T-helper 17 cell (primary cell): ENCODE results near the gene MTRFR. TPM values are rescaled to one million over a fixed set of nuclear protein-coding genes. Genes with fewer than 3 reads are reported as not detected.

Experiments used
- ATAC-seq: fragments of 150-1000 bp; cut with Tn5 transposase; 2 replicates; pipeline ENCODE4 v1.10.0; 2021; ENCODE audit warnings: mild to moderate bottlenecking, moderate library complexity
- DNase-seq, 3 donors: peaks; one replicate each; pipeline versions ENCODE4 v3.0.0 to v3.0.0-alpha.2; 2020 to 2021
- H3K9me3 ChIP-seq: one replicate; pipeline ENCODE4 v1.7.0; 2013; ENCODE audit warnings: low read length, mild to moderate bottlenecking; ENCODE audit not compliant: control insufficient read depth, poor library complexity, severe bottlenecking
- H3K27ac Mint-ChIP-seq: one replicate; pipeline ENCODE4 v1.8.0; 2022; ENCODE audit warnings: mild to moderate bottlenecking, moderate library complexity, mixed read lengths
- H3K27me3 Mint-ChIP-seq: one replicate; pipeline ENCODE4 v1.8.0; 2022; ENCODE audit warnings: mixed read lengths
- H3K36me3 Mint-ChIP-seq: one replicate; pipeline ENCODE4 v1.8.0; 2022; ENCODE audit warnings: low read depth, mixed read lengths
- H3K4me1 Mint-ChIP-seq: one replicate; pipeline ENCODE4 v1.8.0; 2022; ENCODE audit warnings: mild to moderate bottlenecking, mixed read lengths
- H3K4me3 Mint-ChIP-seq: one replicate; pipeline ENCODE4 v1.8.0; 2022; ENCODE audit warnings: mild to moderate bottlenecking, moderate library complexity, mixed read lengths
- total RNA-seq, 4 donors: library from RNA in 2 of 4; stranded (reverse) in 2 of 4; gene quantifications; one replicate each; pipeline ENCODE4 v1.2.3 and lab custom pipeline; 2022 to 2026

MTRFR gene
- total RNA-seq, 2 donors from 2014 or later, result 23.2 to 24.5 TPM

DNA sequence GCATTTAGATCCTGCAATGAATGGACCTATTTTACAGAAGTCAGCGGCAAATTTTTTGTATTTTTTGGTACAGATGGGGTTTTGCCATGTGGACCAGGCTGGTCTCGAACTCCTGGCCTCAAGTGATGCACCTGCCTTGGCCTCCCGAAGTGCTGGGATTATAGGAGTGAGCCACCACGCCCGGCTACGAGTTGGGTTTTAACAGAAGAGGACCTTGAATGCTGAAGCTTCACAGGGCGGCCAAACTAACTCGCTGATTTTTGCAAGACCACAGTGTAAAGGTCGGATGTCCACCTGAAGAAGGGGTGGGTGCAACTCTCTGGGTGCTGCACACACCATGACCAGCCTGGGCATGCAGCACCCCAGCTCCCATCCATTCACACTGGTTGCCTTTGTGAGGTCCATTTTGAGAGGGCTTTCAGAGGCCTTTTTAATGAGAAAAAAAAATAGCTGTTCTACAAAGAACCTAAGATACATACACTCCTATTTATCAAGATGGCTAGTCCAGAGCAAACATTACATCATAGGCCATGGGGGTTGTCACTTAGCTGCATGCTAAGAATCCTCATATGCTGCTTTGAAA, 60.0 kb downstream of the MTRFR start:
- Mint-ChIP-seq H3K4me1 (peaks cover 2% of the 10 kb centered on the region), H3K27ac (no peak overlapping the region), H3K36me3 (peaks cover 4% of the 10 kb centered on the region), H3K4me3 (no peak overlapping the region), H3K27me3 (no peaks in the 10 kb centered on the region)
- ATAC-seq (no peak), DNase-seq (no peak)
- no peaks in the 10 kb centered on the region for H3K9me3 ChIP-seq

DNA sequence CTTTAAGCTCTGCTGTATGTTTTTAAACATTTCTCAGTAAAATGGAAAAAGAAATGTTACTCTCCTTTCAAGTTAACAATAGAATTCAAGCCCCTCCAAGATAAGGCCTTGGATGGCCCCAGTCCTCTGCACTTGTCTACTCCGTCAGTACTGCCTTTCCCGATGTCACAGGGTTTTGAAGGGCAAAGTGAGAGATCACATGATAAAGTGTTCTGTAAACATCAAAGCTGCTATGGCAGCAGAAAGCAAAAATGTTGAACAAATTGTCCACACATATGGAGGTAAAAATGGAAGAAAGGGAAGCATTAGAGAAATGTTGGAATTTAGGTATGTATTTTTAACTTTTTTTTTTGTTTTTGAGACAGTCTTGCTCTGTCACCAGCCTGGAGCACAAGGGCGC, 71.9 kb downstream of the MTRFR start:
- Mint-ChIP-seq H3K4me1 (no peaks in the 10 kb centered on the region), H3K27me3 (no peaks in the 10 kb centered on the region), H3K4me3 (no peak overlapping the region), H3K36me3 (peaks cover 5% of the 10 kb centered on the region), H3K27ac (peak overlapping the region; percentile 4)
- DNase-seq (no peak), ATAC-seq (no peak)
- H3K9me3 ChIP-seq, result no peaks in the 10 kb centered on the region

DNA sequence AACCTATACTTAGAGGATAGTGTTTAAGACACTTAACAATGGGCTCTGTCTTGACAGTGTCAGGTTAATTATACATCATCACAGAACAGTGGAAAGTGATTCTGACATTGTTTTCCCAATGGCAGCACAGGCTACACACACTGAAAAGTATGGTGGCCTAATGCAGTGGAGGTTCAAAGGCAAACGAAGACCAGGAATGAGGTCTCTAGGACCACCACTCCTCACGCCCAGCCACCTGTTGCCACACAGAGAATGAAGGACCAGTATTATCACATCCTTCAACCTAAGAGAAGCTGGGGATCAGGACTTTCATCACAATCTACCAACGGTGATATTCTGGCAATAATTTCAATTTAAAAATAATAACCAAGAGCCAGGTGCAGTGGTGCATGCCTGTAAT, 73.0 kb downstream of the MTRFR start:
- DNase-seq (no peak), ATAC-seq (no peak)
- Mint-ChIP-seq H3K36me3 (peaks cover 5% of the 10 kb centered on the region), H3K27ac (no peak overlapping the region), H3K4me1 (no peaks in the 10 kb centered on the region), H3K4me3 (no peak overlapping the region), H3K27me3 (no peaks in the 10 kb centered on the region)
- H3K9me3 ChIP-seq, result no peaks in the 10 kb centered on the region

Other genes starting within 250 kb of the MTRFR start
- 10 to 100 TPM; 21.7 to 47.9 TPM for gene PITPNM2, start 82.3 kb upstream of the MTRFR start, total RNA-seq
- gene MPHOSPH9, start 295 bp upstream of the MTRFR start, total RNA-seq, result 10 to 100 TPM; 57.7 to 68.3 TPM
- gene CDK2AP1, start 38.4 kb downstream of the MTRFR start, total RNA-seq, result 10 to 100 TPM in 1 of 2 donors, 1 to 10 TPM in 1; 6.3 to 21.4 TPM
- 10 to 100 TPM; 29.5 to 33.6 TPM for gene SBNO1, start 131.4 kb downstream of the MTRFR start, total RNA-seq
- 10 to 100 TPM; 32.3 to 34.9 TPM for gene KMT5A, start 150.7 kb downstream of the MTRFR start, total RNA-seq
- 10 to 100 TPM in 1 of 2 donors, 1 to 10 TPM in 1; 9.6 to 11.8 TPM for gene RILPL2, start 203.2 kb downstream of the MTRFR start, total RNA-seq
- 10 to 100 TPM; 31.3 to 36.5 TPM for gene SNRNP35, start 224.7 kb downstream of the MTRFR start, total RNA-seq